Adrenal gland (tissue), 12 donors: ENCODE measurements around the gene PPP2R1B. TPM values are rescaled to one million over a fixed set of nuclear protein-coding genes. Genes with fewer than 3 reads are reported as not detected.

ENCODE experiments used
- DNase-seq, 7 donors: peaks; one replicate each; pipeline ENCODE4 v3.0.0-alpha.2; 2019 to 2020
- H3K27ac ChIP-seq, 5 donors: fragments of 200-600 bp; sonication (generic) in 4 of 5; 1 replicate in 3 of 5; 2 replicates in 2 of 5; pipeline versions ENCODE4 v1.5.1 to v1.8.0; 2016 to 2020; ENCODE audit warnings: mild to moderate bottlenecking in 1 of 5
- H3K27me3 ChIP-seq: fragments of 200-600 bp; 2 replicates; pipeline ENCODE4 v1.8.0; 2021
- H3K36me3 ChIP-seq, 2 donors: fragments of 200-600 bp; replicated peaks in 1 of 2; 1 replicate in 1 of 2; 2 replicates in 1 of 2; pipeline versions ENCODE4 v1.5.1 to v1.8.0; 2018 to 2022
- H3K4me1 ChIP-seq, 2 donors: fragments of 200-600 bp; replicated peaks in 1 of 2; 1 replicate in 1 of 2; 2 replicates in 1 of 2; pipeline versions ENCODE4 v1.5.1 to v1.8.0; 2018 to 2021
- H3K4me3 ChIP-seq, 4 donors: fragments of 200-600 bp; sonication (generic) in 3 of 4; one replicate each; pipeline ENCODE4 v1.5.1; 2016 to 2018
- H3K9me3 ChIP-seq, 3 donors: fragments of 200-600 bp; sonication (generic) in 1 of 3; replicated peaks in 1 of 3; 1 replicate in 2 of 3; 2 replicates in 1 of 3; pipeline versions ENCODE4 v1.5.1 to v1.8.0; 2016 to 2021
- POLR2A ChIP-seq, 2 donors: fragments of 450-650 bp; IDR thresholded peaks; one replicate each; pipeline ENCODE4 v1.6.1; 2017; ENCODE audit warnings: antibody characterized with exemption in 2 of 2, mild to moderate bottlenecking in 2 of 2, moderate library complexity in 1 of 2
- WGBS, 4 donors: extraction: QIAGEN DNeasy Blood & Tissue Kit in 2 of 4; methylation state at CpG; one replicate each; pipeline versions ENCODE4 v1.1.5 to v1.1.7; 2013 to 2017; 5-methylcytosine and 5-hydroxymethylcytosine counted together
- intact Hi-C, 2 donors: fragments of 100-400 bp; cut with DNase I; formaldehyde crosslinking; loops; one replicate each; pipeline versions ENCODE4 v1.14.1 to v1.15.0; 2022 to 2023
- polyA plus RNA-seq, 3 donors: library from polyadenylated mRNA; stranded (reverse); fragments of 200-250 nt in 2 of 3; fragments of 350-450 nt in 1 of 3; fragmentation: Illumina TruSeq in 1 of 3; extraction: RNeasy Lipid Tissue Mini Kit (QIAGEN cat#74804) in 1 of 3; gene quantifications; one replicate each; pipeline ENCODE4 v1.2.3, GENCODE V29; 2013 to 2014
- total RNA-seq, 9 donors: library from RNA; depleted of rRNA in 4 of 9; stranded (reverse); fragments of >200 nt in 4 of 9; fragments of 120-200 nt in 1 of 9; fragmentation: NEBNext Ultra II Directional in 1 of 9; extraction: Animal tissue kit (Norgen Biotek cat#: 25700) in 1 of 9; gene quantifications; one replicate each; pipeline versions ENCODE4 v1.1.0 to v1.2.4, GENCODE V29; 2013 to 2023
- TF ChIP-seq, protein P1 (sequence below), 6 experiments: fragments of 450-650 bp in 4 of 6; fragments of 200-600 bp in 2 of 6; sonication (generic) in 1 of 6; IDR thresholded peaks; 1 replicate in 5 of 6; 2 replicates in 1 of 6; pipeline versions ENCODE4 v1.5.1 to v1.8.0; 2016 to 2021; ENCODE audit warnings: antibody characterized with exemption in 6 of 6, mild to moderate bottlenecking in 2 of 6, moderate library complexity in 1 of 6
- donor health status: healthy with polysubstance abuse.
- donor health status: Bipolar disorder and iron deficiency.
- donor health status: DM: yes; HTN: yes; CAD: no.
- donor health status: DM: no; HTN: no; CAD: no.
- donor health status: DM: no; HTN: no; CAD: no.
- donor health status: DM: yes; HTN: yes; CAD: no.

The PPP2R1B gene
- total and polyA plus RNA-seq, 12 donors, result 10.3 to 58.1 (median 32.2) TPM

DNA sequence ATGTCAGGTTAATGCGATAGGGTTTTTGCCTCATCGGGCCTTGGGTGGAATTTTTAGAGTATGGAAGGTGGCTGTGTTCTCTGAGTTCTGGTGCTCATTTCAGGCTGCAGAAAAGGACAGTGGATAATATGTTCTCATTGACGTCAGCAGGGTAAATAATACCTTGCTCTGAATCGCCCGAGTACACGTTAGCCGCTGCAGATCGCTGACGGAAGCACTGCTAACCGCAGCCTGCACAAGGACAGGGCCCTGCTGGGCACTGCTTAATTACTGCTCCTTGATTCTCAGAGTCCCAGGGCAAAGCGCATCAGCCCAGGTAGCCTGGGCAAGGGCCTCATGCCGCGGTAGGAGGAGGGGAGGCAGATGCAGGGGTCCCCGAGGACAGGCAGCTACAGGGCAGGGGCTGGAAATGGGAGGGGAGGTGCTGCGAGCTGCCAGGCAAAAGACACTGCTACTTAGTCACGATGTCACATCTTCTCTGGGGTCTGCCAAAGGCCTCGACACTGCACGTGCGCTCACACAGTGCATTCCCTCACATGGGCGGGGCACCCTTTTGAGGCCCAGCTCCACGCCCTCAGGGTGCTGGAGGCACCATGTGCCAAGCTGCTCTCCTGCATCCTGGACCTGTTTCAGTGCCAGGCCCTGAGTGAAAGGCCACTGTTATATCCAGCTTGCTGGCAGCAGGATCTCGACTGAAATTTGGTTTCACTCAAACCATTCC, 35.2 kb downstream of the PPP2R1B start:
- no peaks in the 10 kb centered on the region for H3K27me3 ChIP-seq
- no peak overlapping the region for H3K4me3 ChIP-seq
- no peaks in the 10 kb centered on the region for H3K9me3 ChIP-seq
- intact Hi-C loops, result no loop called here
- peak overlapping the region in 4 of 5 donors; percentile 38 to 99 (median 72) for H3K27ac ChIP-seq
- DNase-seq, result peak in 2 of 7 donors; percentile 40 to 91
- WGBS, 4 donors, result 59 to 71% (median 67%) methylated on average over 18 to 22 of the region's 22 CpGs
- TF ChIP-seq POLR2A (IDR thresholded peaks at IDR 0.05), result no peak
- TF ChIP-seq, protein P1, sequence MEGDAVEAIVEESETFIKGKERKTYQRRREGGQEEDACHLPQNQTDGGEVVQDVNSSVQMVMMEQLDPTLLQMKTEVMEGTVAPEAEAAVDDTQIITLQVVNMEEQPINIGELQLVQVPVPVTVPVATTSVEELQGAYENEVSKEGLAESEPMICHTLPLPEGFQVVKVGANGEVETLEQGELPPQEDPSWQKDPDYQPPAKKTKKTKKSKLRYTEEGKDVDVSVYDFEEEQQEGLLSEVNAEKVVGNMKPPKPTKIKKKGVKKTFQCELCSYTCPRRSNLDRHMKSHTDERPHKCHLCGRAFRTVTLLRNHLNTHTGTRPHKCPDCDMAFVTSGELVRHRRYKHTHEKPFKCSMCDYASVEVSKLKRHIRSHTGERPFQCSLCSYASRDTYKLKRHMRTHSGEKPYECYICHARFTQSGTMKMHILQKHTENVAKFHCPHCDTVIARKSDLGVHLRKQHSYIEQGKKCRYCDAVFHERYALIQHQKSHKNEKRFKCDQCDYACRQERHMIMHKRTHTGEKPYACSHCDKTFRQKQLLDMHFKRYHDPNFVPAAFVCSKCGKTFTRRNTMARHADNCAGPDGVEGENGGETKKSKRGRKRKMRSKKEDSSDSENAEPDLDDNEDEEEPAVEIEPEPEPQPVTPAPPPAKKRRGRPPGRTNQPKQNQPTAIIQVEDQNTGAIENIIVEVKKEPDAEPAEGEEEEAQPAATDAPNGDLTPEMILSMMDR (IDR thresholded peaks at IDR 0.05), result no peak
- peaks cover 39 to 69% of the 10 kb centered on the region in 2 donors for H3K4me1 ChIP-seq
- peaks cover 0 to 18% of the 10 kb centered on the region in 2 donors for H3K36me3 ChIP-seq

DNA sequence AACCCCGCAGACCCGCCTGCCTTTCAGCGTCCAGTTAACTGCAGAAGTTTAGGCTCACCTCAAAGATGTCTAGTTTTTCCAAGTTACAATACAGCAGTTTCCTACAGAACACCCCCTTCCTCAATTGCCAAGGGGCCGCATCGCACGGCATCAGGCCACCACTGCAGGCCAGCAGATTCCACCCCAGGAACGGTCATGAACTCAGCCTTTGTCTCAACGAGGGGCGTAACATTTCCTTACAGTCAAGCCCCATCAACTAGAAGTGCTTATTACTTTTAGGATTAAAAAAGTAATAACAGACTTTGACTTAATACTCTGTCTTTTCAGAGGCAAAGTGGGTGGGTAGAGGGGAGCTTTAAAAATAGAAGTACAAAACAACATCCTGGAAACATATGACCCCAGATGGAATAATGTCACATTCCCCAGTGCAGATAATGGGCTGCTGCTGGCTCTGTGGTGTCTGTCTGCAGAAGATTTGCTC, 36.3 kb downstream of the PPP2R1B start:
- H3K9me3 ChIP-seq, result no peaks in the 10 kb centered on the region
- intact Hi-C loops, result no loop called here
- peaks cover 0 to 20% of the 10 kb centered on the region in 2 donors for H3K36me3 ChIP-seq
- TF ChIP-seq, protein P1 (IDR thresholded peaks at IDR 0.05), result no peak
- no peak for TF ChIP-seq POLR2A (IDR thresholded peaks at IDR 0.05)
- no peak overlapping the region for H3K4me3 ChIP-seq
- peak overlapping the region in 4 of 5 donors; percentile 53 to 99 (median 81) for H3K27ac ChIP-seq
- DNase-seq, result no peak
- no peaks in the 10 kb centered on the region for H3K27me3 ChIP-seq
- 59 to 78% (median 70%) methylated on average over 9 of the region's 9 CpGs for WGBS, 4 donors
- H3K4me1 ChIP-seq, result peaks cover 29 to 60% of the 10 kb centered on the region in 2 donors

DNA sequence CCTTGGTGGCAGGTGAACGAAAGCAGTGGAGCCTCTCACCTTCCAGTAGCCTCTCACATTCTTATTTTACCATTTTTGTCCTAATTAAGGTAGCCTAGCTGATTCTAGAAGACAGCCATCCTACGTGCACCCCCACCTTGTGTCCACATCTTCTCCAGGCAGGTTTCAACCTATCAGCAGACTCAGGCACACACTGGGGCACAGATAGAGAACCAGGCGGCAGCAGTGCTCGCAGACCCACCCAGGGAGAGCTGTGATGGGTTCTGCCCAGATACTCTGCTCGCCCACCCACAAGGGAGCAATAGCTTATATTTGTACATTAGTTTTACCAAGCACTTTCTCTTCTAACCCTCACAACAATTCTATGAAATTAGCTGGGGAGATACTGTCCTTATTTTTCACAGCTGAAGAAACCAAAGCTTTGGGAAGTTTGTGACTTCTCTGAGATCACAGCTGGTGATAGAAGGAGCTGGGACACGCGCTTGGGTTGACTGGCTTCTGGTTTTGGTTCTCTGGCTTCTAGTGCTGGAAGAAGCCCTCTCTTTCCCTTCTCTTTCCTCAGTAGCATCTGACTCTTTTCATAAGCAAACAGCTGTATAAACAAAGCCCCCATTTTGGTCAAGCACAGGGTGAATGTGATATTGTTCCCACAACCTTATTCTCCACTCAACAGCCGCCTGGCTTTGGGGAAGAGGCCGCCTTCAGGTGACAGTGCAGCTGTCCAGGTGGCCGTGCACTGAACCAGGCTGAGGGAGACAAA, 36.9 kb downstream of the PPP2R1B start:
- H3K27ac ChIP-seq, result peak overlapping the region in 4 of 5 donors; percentile 53 to 99 (median 81)

More for the DNA sequence above, 36.9 kb downstream of the PPP2R1B start:
- no peak for TF ChIP-seq POLR2A (IDR thresholded peaks at IDR 0.05)
- TF ChIP-seq, protein P1 (IDR thresholded peaks at IDR 0.05), result no peak
- DNase-seq, result no peak
- no peaks in the 10 kb centered on the region for H3K9me3 ChIP-seq
- intact Hi-C loops, result no loop called here
- peaks cover 0 to 25% of the 10 kb centered on the region in 2 donors for H3K36me3 ChIP-seq
- H3K4me1 ChIP-seq, result peaks cover 23 to 53% of the 10 kb centered on the region in 2 donors
- H3K27me3 ChIP-seq, result no peaks in the 10 kb centered on the region
- WGBS, 4 donors, result 83 to 88% (median 83%) methylated on average over 9 to 10 of the region's 10 CpGs
- no peak overlapping the region for H3K4me3 ChIP-seq
